ENCODE measurements around the gene C16orf92. TPM values are rescaled to one million over a fixed set of nuclear protein-coding genes. Genes with fewer than 3 reads are reported as not detected.
A peak's percentile ranks its signal among the peaks of the same experiment; 100 is the strongest.

The C16orf92 gene
- total and polyA plus RNA-seq, 2 of the 13 experiments (the other 11 are each of a cell fraction or from before 2014, with no cell fraction given), result not detected

- no peak for TF ChIP-seq ZNF784 (CRISPR knock-in tag; IDR thresholded peaks at IDR 0.05; ENCODE audit: borderline replicate concordance)
- TF ChIP-seq SRF (IDR thresholded peaks at IDR 0.05; ENCODE audit: low read depth, low read length), result no peak
- no peak for TF ChIP-seq HMG20B (CRISPR knock-in tag; conservative IDR thresholded peaks at IDR 0.05)
- peak; percentile 75; the same call in 1 of the 2 replicates for TF ChIP-seq TMF1 (CRISPR knock-in tag; IDR thresholded peaks at IDR 0.05; ENCODE audit: low read depth)
- no peak; the same call in 1 of the 2 replicates for TF ChIP-seq PPARG (CRISPR knock-in tag; conservative IDR thresholded peaks at IDR 0.05)
- TF ChIP-seq IRX3 (CRISPR knock-in tag; IDR thresholded peaks at IDR 0.05; ENCODE audit: borderline replicate concordance, low read depth), result peak; percentile 33; the same call in 1 of the 2 replicates
- no peak for TF ChIP-seq ZFY (CRISPR knock-in tag; IDR thresholded peaks at IDR 0.05)
- peak; percentile 34; the same call in 1 of the 2 replicates for TF ChIP-seq ZNF503 (CRISPR knock-in tag; IDR thresholded peaks at IDR 0.05)
- no peak for TF ChIP-seq BCL6 (CRISPR knock-in tag; IDR thresholded peaks at IDR 0.05)
- no peak for TF ChIP-seq ZNF678 (CRISPR knock-in tag; IDR thresholded peaks at IDR 0.05)
- TF ChIP-seq TBL1XR1 (IDR thresholded peaks at IDR 0.05; ENCODE audit: borderline replicate concordance, low read length, partially characterized antibody), result no peak
- no peak for TF ChIP-seq ZNF121 (CRISPR knock-in tag; IDR thresholded peaks at IDR 0.05)
- TF ChIP-seq ZNF501 (CRISPR knock-in tag; IDR thresholded peaks at IDR 0.05), result no peak
- TF ChIP-seq ZMYM3 (CRISPR knock-in tag; IDR thresholded peaks at IDR 0.05), result no peak; the same call in 1 of the 2 replicates
- no peak for TF ChIP-seq ZNF580 (CRISPR knock-in tag; IDR thresholded peaks at IDR 0.05; ENCODE audit: borderline replicate concordance, low read depth)
- TF ChIP-seq ZNF432 (CRISPR knock-in tag; IDR thresholded peaks at IDR 0.05; ENCODE audit: borderline replicate concordance), result no peak
- no peak for TF ChIP-seq MAFF (IDR thresholded peaks at IDR 0.05; ENCODE audit: low read depth, low read length)
- TF ChIP-seq NKX3-1 (CRISPR knock-in tag; IDR thresholded peaks at IDR 0.05), result peak; percentile 97
- TF ChIP-seq ZFP82 (CRISPR knock-in tag; IDR thresholded peaks at IDR 0.05; ENCODE audit: borderline replicate concordance), result no peak
- peak; percentile 87; the same call in 1 of the 2 replicates for TF ChIP-seq ZNF563 (CRISPR knock-in tag; IDR thresholded peaks at IDR 0.05)
- TF ChIP-seq SAP130 (CRISPR knock-in tag; IDR thresholded peaks at IDR 0.05; ENCODE audit: low read depth), result peak; percentile 61
- peak; percentile 33; the same call in 1 of the 2 replicates for TF ChIP-seq ATF2 (CRISPR knock-in tag; IDR thresholded peaks at IDR 0.05)
- no peak for TF ChIP-seq ZBTB8A (CRISPR knock-in tag; IDR thresholded peaks at IDR 0.05; ENCODE audit: borderline replicate concordance, low read depth)
- peak; percentile 77; the same call in 1 of the 2 replicates for TF ChIP-seq ZNF674 (CRISPR knock-in tag; IDR thresholded peaks at IDR 0.05; ENCODE audit: low read depth)
- TF ChIP-seq ZFP37 (CRISPR knock-in tag; IDR thresholded peaks at IDR 0.05; ENCODE audit: borderline replicate concordance), result peak; percentile 58; the same call in 1 of the 2 replicates
- TF ChIP-seq TFDP1 (CRISPR knock-in tag; IDR thresholded peaks at IDR 0.05; ENCODE audit: borderline replicate concordance), result peak; percentile 97
- no peak for TF ChIP-seq ZNF777 (CRISPR knock-in tag; IDR thresholded peaks at IDR 0.05)
Observed at GRCh38 chr16:29995324-29995910, 27.6 kb upstream of the C16orf92 start, which contains the start of gene HIRIP3 (continued).
